Neuronal stem cell (in vitro differentiated cells): ENCODE measurements around the gene ZNF180.
A peak's percentile ranks its signal among the peaks of the same experiment; 100 is the strongest.

Source experiments
- DNase-seq: peaks from one replicate; pipeline ENCODE4 v3.0.0-alpha.2; 2013; ENCODE audit warnings: low spot score
- H2AFZ ChIP-seq: one replicate; pipeline ENCODE4 v1.6.1; 2013; ENCODE audit warnings: mild to moderate bottlenecking, low read length, inconsistent platforms
- H2AK5ac ChIP-seq: 2 replicates; pipeline ENCODE4 v1.6.1; 2013; ENCODE audit warnings: low read depth, mild to moderate bottlenecking, inconsistent platforms, low read length, moderate library complexity, mixed read lengths
- H2BK120ac ChIP-seq: 2 replicates; pipeline ENCODE4 v1.6.1; 2013; ENCODE audit warnings: low read depth, mild to moderate bottlenecking, inconsistent platforms, low read length, moderate library complexity, mixed read lengths
- H2BK12ac ChIP-seq: one replicate; pipeline ENCODE4 v1.6.1; 2013; ENCODE audit warnings: low read length, inconsistent platforms
- H2BK15ac ChIP-seq: 2 replicates; pipeline ENCODE4 v1.6.1; 2013; ENCODE audit warnings: mild to moderate bottlenecking, low read length, inconsistent platforms, mixed read lengths
- H2BK5ac ChIP-seq: one replicate; pipeline ENCODE4 v1.6.1; 2013; ENCODE audit warnings: inconsistent platforms, mild to moderate bottlenecking, low read length, moderate library complexity
- H3K14ac ChIP-seq: one replicate; pipeline ENCODE4 v1.6.1; 2013; ENCODE audit warnings: low read length, inconsistent platforms
- H3K18ac ChIP-seq: 2 replicates; pipeline ENCODE4 v1.6.1; 2013; ENCODE audit warnings: low read length, inconsistent platforms
- H3K23ac ChIP-seq: 2 replicates; pipeline ENCODE4 v1.6.1; 2013; ENCODE audit warnings: low read depth, mild to moderate bottlenecking, mixed read lengths, low read length, inconsistent platforms; ENCODE audit not compliant: poor library complexity
- H3K27ac ChIP-seq: replicated peaks from 3 replicates; pipeline ENCODE4 v1.5.1; 2013; ENCODE audit warnings: low read length, inconsistent platforms
- H3K27me3 ChIP-seq, 3 experiments: 2 replicates each; pipeline ENCODE4 v1.6.1; 2013; ENCODE audit warnings: low read length in 3 of 3, mild to moderate bottlenecking in 2 of 3, inconsistent platforms in 1 of 3, low read depth in 1 of 3, mixed read lengths in 1 of 3, moderate library complexity in 1 of 3; ENCODE audit not compliant: control insufficient read depth in 3 of 3, insufficient read depth in 3 of 3
- H3K36me3 ChIP-seq, 2 donors: replicated peaks in 1 of 2; 2 replicates each; pipeline ENCODE4 v1.6.1; 2013; ENCODE audit warnings: low read length in 2 of 2; ENCODE audit not compliant: control insufficient read depth in 2 of 2, insufficient read depth in 2 of 2
- H3K4ac ChIP-seq: 2 replicates; pipeline ENCODE4 v1.6.1; 2013; ENCODE audit warnings: inconsistent platforms, mild to moderate bottlenecking, low read length, moderate library complexity
- H3K4me1 ChIP-seq, 2 donors: 1 replicate in 1 of 2; 2 replicates in 1 of 2; pipeline ENCODE4 v1.6.1; 2013; ENCODE audit warnings: low read length in 2 of 2, low read depth in 1 of 2; ENCODE audit not compliant: control insufficient read depth in 2 of 2, insufficient read depth in 1 of 2
- H3K4me2 ChIP-seq: one replicate; pipeline ENCODE4 v1.6.1; 2013; ENCODE audit warnings: mild to moderate bottlenecking, low read length, inconsistent platforms; ENCODE audit not compliant: insufficient read depth, poor library complexity, severe bottlenecking
- H3K4me3 ChIP-seq, 2 donors: 2 replicates each; pipeline ENCODE4 v1.5.1; 2013; ENCODE audit warnings: low read length in 2 of 2, mild to moderate bottlenecking in 2 of 2, inconsistent platforms in 1 of 2, moderate library complexity in 1 of 2
- H3K79me1 ChIP-seq: one replicate; pipeline ENCODE4 v1.6.1; 2013; ENCODE audit warnings: low read depth, mild to moderate bottlenecking, inconsistent platforms, low read length, moderate library complexity
- H3K9ac ChIP-seq: one replicate; pipeline ENCODE4 v1.6.1; 2013; ENCODE audit warnings: mild to moderate bottlenecking, low read depth, low read length, inconsistent platforms; ENCODE audit not compliant: poor library complexity
- H3K9me3 ChIP-seq, 2 donors: replicated peaks in 1 of 2; 2 replicates each; pipeline versions ENCODE3 to v1.6.1; 2013; ENCODE audit warnings: low read length in 2 of 2, mild to moderate bottlenecking in 2 of 2, inconsistent platforms in 1 of 2, low read depth in 1 of 2, mixed read lengths in 1 of 2, moderate library complexity in 1 of 2; ENCODE audit not compliant: control insufficient read depth in 2 of 2, insufficient read depth in 1 of 2
- H4K8ac ChIP-seq: one replicate; pipeline ENCODE4 v1.6.1; 2013; ENCODE audit warnings: low read depth, mild to moderate bottlenecking, inconsistent platforms, low read length, moderate library complexity
- H4K91ac ChIP-seq: one replicate; pipeline ENCODE4 v1.6.1; 2013; ENCODE audit warnings: low read length, low read depth, mild to moderate bottlenecking, inconsistent platforms; ENCODE audit not compliant: poor library complexity
- WGBS, 2 donors: extraction: QIAGEN DNeasy Blood & Tissue Kit; methylation state at CpG; one replicate each; pipeline ENCODE4 v1.1.7; 2013; ENCODE audit warnings: missing lambda C conversion rate in 2 of 2, mixed read lengths in 1 of 2; ENCODE audit not compliant: insufficient read length in 2 of 2, insufficient replicate concordance in 1 of 2; ENCODE audit errors: extremely low coverage in 2 of 2; 5-methylcytosine and 5-hydroxymethylcytosine counted together

ZNF180 gene

DNA sequence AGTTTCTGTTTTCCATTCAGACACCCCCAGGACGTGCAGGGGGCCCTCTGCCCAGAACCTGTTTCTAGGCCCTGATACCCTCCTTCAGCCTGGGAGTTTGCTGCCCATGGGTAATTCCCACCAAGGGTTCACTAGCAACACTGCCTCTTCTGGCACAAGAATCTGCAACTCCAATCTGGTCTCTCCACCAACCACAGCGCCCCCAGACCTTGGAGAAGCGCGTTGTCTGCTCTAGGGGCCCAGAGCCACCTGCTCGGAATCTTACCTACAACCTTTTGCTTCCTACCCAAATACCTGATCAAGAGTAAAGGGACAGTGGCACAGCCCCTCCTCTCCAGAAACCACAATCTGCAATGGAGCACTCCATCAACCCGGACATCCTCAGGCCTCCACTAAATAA is 763 bp downstream of the ZNF180 start:
- Histone ChIP-seq H2BK12ac (no peak overlapping the region), H4K8ac (no peak overlapping the region), H3K23ac (peak overlapping the region; percentile 86), H3K4me1 (peaks cover 0 to 6% of the 10 kb centered on the region in 2 donors), H2BK15ac (no peak overlapping the region), H2AK5ac (peak overlapping the region; percentile 87), H2BK5ac (peak overlapping the region; percentile 97), H2AFZ (peak overlapping the region; percentile 94), H3K27ac (peak overlapping the region; percentile 78), H4K91ac (no peak overlapping the region), H3K18ac (peak overlapping the region; percentile 98), H3K4ac (no peak overlapping the region), H3K79me1 (peaks cover 26% of the 10 kb centered on the region), H3K36me3 (peaks cover 27 to 45% of the 10 kb centered on the region in 2 donors), H3K14ac (no peak overlapping the region), H2BK120ac (peak overlapping the region; percentile 9), H3K9me3 (peaks cover 37 to 54% of the 10 kb centered on the region in 2 donors), H3K4me3 (peak overlapping the region; percentile 65 to 96), H3K4me2 (peak overlapping the region; percentile 68), H3K9ac (peak overlapping the region; percentile 89), H3K27me3 (no peaks in the 10 kb centered on the region)
- DNase-seq: no peak
- WGBS, 2 donors: no CpG with 5 or more reads among the region's 6 CpGs

DNA sequence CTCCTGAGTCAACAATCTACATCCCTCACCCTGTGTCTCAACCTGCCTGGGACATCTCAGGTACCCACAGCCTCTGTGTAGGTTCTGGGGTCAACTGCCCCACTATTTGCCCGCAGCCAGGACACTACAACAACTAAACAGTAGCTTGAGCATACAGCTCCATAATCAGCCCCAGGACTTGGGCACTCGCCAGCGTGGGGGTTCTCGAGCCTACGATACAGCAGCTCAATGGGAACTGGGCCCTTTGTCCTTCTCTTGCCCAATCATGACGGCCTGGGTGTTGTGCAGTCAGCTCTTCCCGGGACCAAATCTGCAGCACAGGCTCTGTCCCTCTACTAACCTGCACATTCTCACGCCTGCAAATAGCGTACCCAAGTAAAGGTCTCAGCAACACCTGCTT is 1.3 kb downstream of the ZNF180 start:
- DNase-seq: no peak
- no CpG with 5 or more reads among the region's 9 CpGs for WGBS, 2 donors
- Histone ChIP-seq H2BK12ac (no peak overlapping the region), H2BK120ac (no peak overlapping the region), H3K27me3 (no peaks in the 10 kb centered on the region), H3K4me1 (peaks cover 0 to 6% of the 10 kb centered on the region in 2 donors), H2BK5ac (no peak overlapping the region), H2AK5ac (peak overlapping the region; percentile 24), H3K23ac (no peak overlapping the region), H3K14ac (no peak overlapping the region), H3K27ac (no peak overlapping the region), H3K18ac (no peak overlapping the region), H4K8ac (no peak overlapping the region), H3K4me2 (no peak overlapping the region), H2BK15ac (no peak overlapping the region), H3K9me3 (peaks cover 38 to 59% of the 10 kb centered on the region in 2 donors), H3K79me1 (peaks cover 26% of the 10 kb centered on the region), H3K4ac (no peak overlapping the region), H3K36me3 (peaks cover 31 to 50% of the 10 kb centered on the region in 2 donors), H3K9ac (no peak overlapping the region), H3K4me3 (peak overlapping the region; percentile 33 to 65), H2AFZ (no peak overlapping the region), H4K91ac (no peak overlapping the region)

DNA sequence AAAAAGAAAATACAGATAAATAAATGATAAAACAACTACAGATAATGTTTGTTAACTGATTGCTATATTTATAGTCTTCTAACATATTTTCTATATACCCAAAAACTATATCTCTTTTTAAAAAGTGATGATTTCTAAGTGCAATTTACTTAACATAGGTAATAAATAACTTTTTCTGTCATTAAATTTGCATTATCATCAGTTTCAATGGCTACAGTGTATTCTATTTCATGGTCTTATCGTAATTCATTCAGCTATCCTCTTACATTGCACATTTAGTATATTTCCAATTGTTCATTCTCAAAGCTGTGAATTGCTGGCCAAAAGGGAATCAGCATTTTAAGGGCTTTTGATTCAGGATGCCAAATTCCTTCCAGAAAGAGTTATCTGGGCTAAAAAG is 3.6 kb downstream of the ZNF180 start:
- Histone ChIP-seq H3K27ac (no peak overlapping the region), H3K4me2 (no peak overlapping the region), H2AK5ac (no peak overlapping the region), H3K4me1 (peaks cover 0 to 6% of the 10 kb centered on the region in 2 donors), H3K14ac (no peak overlapping the region), H3K18ac (no peak overlapping the region), H3K9ac (no peak overlapping the region), H3K4ac (no peak overlapping the region), H2BK15ac (no peak overlapping the region), H2BK120ac (no peak overlapping the region), H4K91ac (no peak overlapping the region), H3K79me1 (peaks cover 28% of the 10 kb centered on the region), H2AFZ (no peak overlapping the region), H2BK12ac (no peak overlapping the region), H4K8ac (no peak overlapping the region), H3K23ac (no peak overlapping the region), H3K27me3 (no peaks in the 10 kb centered on the region), H3K4me3 (no peak overlapping the region), H2BK5ac (no peak overlapping the region), H3K9me3 (peaks cover 56 to 82% of the 10 kb centered on the region in 2 donors), H3K36me3 (peaks cover 46 to 73% of the 10 kb centered on the region in 2 donors)
- no peak for DNase-seq
- WGBS, 2 donors: no CpG with 5 or more reads among the region's 1 CpG

DNA sequence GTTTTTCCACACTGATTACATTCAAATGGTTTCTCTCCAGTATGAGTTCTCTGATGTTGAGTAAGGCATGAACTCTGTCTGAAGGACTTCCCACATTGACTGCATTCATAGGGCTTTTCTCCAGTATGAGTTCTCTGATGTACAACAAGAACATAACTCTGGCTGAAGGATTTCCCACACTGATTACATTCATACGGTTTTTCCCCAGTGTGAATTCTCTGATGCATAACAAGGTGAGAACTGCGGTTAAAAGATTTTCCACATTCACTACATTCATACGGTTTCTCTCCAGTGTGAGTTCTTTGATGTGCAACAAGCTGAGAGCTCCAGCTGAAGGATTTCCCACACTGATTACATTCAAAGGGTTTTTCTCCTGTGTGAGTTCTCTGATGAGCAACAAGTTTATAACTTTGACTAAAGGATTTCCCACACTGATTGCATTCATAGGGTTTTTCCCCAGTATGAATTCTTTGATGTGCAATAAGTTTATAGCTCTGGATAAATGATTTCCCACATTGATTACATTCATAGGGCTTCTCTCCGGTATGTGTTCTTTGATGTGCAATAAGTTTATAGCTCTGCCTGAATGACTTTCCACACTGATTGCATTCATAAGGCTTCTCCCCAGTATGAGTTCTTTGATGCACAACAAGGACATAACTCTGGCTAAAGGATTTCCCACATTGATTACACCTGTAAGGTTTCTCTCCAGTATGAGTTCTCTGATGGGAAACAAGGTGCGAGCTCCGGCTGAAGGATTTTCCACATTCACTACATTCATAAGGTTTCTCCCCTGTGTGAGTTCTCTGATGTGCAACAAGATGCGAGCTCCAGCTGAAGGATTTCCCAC is 23.5 kb downstream of the ZNF180 start:
- Histone ChIP-seq H3K79me1 (peaks cover 2% of the 10 kb centered on the region), H3K4me1 (no peaks in the 10 kb centered on the region), H3K9ac (no peak overlapping the region), H3K27me3 (peaks cover 0 to 2% (median 0%) of the 10 kb centered on the region in 3 experiments), H4K8ac (no peak overlapping the region), H3K4ac (no peak overlapping the region), H3K36me3 (peaks cover 31 to 75% of the 10 kb centered on the region in 2 donors), H3K14ac (no peak overlapping the region), H2BK15ac (no peak overlapping the region), H3K23ac (no peak overlapping the region), H3K27ac (no peak overlapping the region), H2AFZ (no peak overlapping the region), H3K4me2 (no peak overlapping the region), H3K9me3 (peaks cover 62 to 94% of the 10 kb centered on the region in 2 donors), H3K18ac (no peak overlapping the region), H2BK5ac (no peak overlapping the region), H2AK5ac (no peak overlapping the region), H3K4me3 (no peak overlapping the region), H4K91ac (no peak overlapping the region), H2BK120ac (no peak overlapping the region), H2BK12ac (no peak overlapping the region)
- WGBS, 2 donors: no CpG with 5 or more reads among the region's 7 CpGs
- no peak for DNase-seq
